ENCODE data around the gene DUSP23.

DUSP23 gene

GRCh38 chr1:159827102-159827490 is 46.3 kb downstream of the DUSP23 start:
- in situ Hi-C loops (cut with MboI; ENCODE audit: low sequenced_read_pairs) = no loop called here

- in situ Hi-C loops (cut with MboI; ENCODE audit: low sequenced_read_pairs) = no loop called here
Observed at GRCh38 chr1:159827549-159827948, 46.8 kb downstream of the DUSP23 start.

GRCh38 chr1:159828176-159828575 is 47.4 kb downstream of the DUSP23 start:
- in situ Hi-C loops (cut with MboI; ENCODE audit: low sequenced_read_pairs) = no loop called here

- in situ Hi-C loops (cut with MboI; ENCODE audit: low sequenced_read_pairs) = no loop called here
Observed at GRCh38 chr1:159828581-159829272, 48.0 kb downstream of the DUSP23 start.

- in situ Hi-C loops (cut with MboI; ENCODE audit: low sequenced_read_pairs) = no loop called here
Observed at GRCh38 chr1:159829273-159829634, 48.5 kb downstream of the DUSP23 start.

- in situ Hi-C loops (cut with MboI; ENCODE audit: low sequenced_read_pairs) = no loop called here
Observed at GRCh38 chr1:159829822-159830465, 49.2 kb downstream of the DUSP23 start.

- in situ Hi-C loops (cut with MboI; ENCODE audit: low sequenced_read_pairs) = no loop called here
Observed at GRCh38 chr1:159830722-159831121, 50.0 kb downstream of the DUSP23 start.

GRCh38 chr1:159831412-159832141 is 50.8 kb downstream of the DUSP23 start:
- in situ Hi-C loops (cut with MboI; ENCODE audit: low sequenced_read_pairs) = no loop called here
